Neural cell (in vitro differentiated cells): ENCODE measurements around the gene SLBP.

Experiments used
- CTCF ChIP-seq: fragments of 450-650 bp; IDR thresholded peaks from 2 replicates; pipeline ENCODE4 v1.5.1; 2014; ENCODE audit warnings: antibody characterized with exemption, mild to moderate bottlenecking, moderate library complexity; ENCODE audit not compliant: poor library complexity, severe bottlenecking
- EP300 ChIP-seq: fragments of 450-650 bp; conservative IDR thresholded peaks from 2 replicates; pipeline ENCODE4 v1.6.1; 2014; ENCODE audit warnings: antibody characterized with exemption, mild to moderate bottlenecking, moderate library complexity; ENCODE audit not compliant: poor library complexity, severe bottlenecking
- EZH2 ChIP-seq: fragments of 200-600, 300-800 bp; shearing (Covaris generic), sonication (generic); IDR thresholded peaks from 2 replicates; pipeline ENCODE4 v1.6.1; 2014; ENCODE audit warnings: antibody characterized with exemption, low read length, borderline replicate concordance, mild to moderate bottlenecking; ENCODE audit not compliant: insufficient read depth, poor library complexity, severe bottlenecking
- SMC3 ChIP-seq: fragments of 450-650 bp; conservative IDR thresholded peaks from 2 replicates; pipeline ENCODE4 v1.6.1; 2014; ENCODE audit warnings: antibody characterized with exemption, mild to moderate bottlenecking, moderate library complexity; ENCODE audit not compliant: poor library complexity

GRCh38 chr4:1725521-1725920 is 13.4 kb upstream of the SLBP start:
- TF ChIP-seq CTCF = no peak
- TF ChIP-seq SMC3 = no peak
- TF ChIP-seq EP300 = no peak
- TF ChIP-seq EZH2 = no peak
